Common myeloid progenitor, CD34-positive (primary cell): ENCODE results near the gene CPLX3.

ENCODE experiments used
- CTCF ChIA-PET: fragments of 350-600 bp; sonication (Branson Sonifier 250); formaldehyde crosslinking; loops from one replicate; lab custom pipeline; 2021; ENCODE audit warnings: antibody characterized with exemption; lab: Charles Lee
- POLR2A ChIA-PET: fragments of 350-600 bp; sonication (Branson Sonifier 250); formaldehyde crosslinking; loops from one replicate; lab custom pipeline; 2021; ENCODE audit warnings: antibody characterized with exemption; lab: Charles Lee
- DNase-seq, 3 donors: peaks; one replicate each; pipeline versions ENCODE4 v3.0.0 to v3.0.0-alpha.2; 2013
- H3K27ac ChIP-seq, 2 experiments: 1 replicate in 1 of 2; 2 replicates in 1 of 2; pipeline ENCODE4 v1.7.0; 2013; ENCODE audit warnings: inconsistent platforms in 2 of 2, low read length in 2 of 2, mild to moderate bottlenecking in 2 of 2, low read depth in 1 of 2, moderate library complexity in 1 of 2; ENCODE audit not compliant: severe bottlenecking in 2 of 2, insufficient read depth in 1 of 2, poor library complexity in 1 of 2
- H3K27me3 ChIP-seq, 5 experiments: replicated peaks in 2 of 5; 1 replicate in 3 of 5; 2 replicates in 2 of 5; pipeline versions ENCODE4 v1.6.1 to v1.7.0; 2013; ENCODE audit warnings: low read length in 4 of 5, mild to moderate bottlenecking in 2 of 5, moderate library complexity in 2 of 5, inconsistent platforms in 1 of 5; ENCODE audit not compliant: insufficient read depth in 5 of 5, control insufficient read depth in 4 of 5
- H3K36me3 ChIP-seq, 4 experiments: 1 replicate in 2 of 4; 2 replicates in 2 of 4; pipeline versions ENCODE4 v1.6.1 to v1.7.0; 2013; ENCODE audit warnings: low read length in 3 of 4, control low read depth in 1 of 4, mild to moderate bottlenecking in 1 of 4; ENCODE audit not compliant: control insufficient read depth in 4 of 4, insufficient read depth in 4 of 4
- H3K4me1 ChIP-seq, 4 experiments: 1 replicate in 3 of 4; 2 replicates in 1 of 4; pipeline versions ENCODE4 v1.6.1 to v1.7.1; 2013; ENCODE audit warnings: low read length in 3 of 4, mild to moderate bottlenecking in 3 of 4, control low read depth in 1 of 4, inconsistent platforms in 1 of 4, moderate library complexity in 1 of 4; ENCODE audit not compliant: control insufficient read depth in 4 of 4, insufficient read depth in 4 of 4; ENCODE audit errors: control extremely low read depth in 1 of 4
- H3K4me3 ChIP-seq, 7 experiments: 1 replicate in 4 of 7; 2 replicates in 3 of 7; pipeline versions ENCODE4 v1.5.1 to v1.7.0; 2013; ENCODE audit warnings: mild to moderate bottlenecking in 7 of 7, low read length in 6 of 7, moderate library complexity in 6 of 7, inconsistent platforms in 2 of 7, low read depth in 2 of 7, control low read depth in 1 of 7; ENCODE audit not compliant: insufficient read depth in 4 of 7, control insufficient read depth in 1 of 7; ENCODE audit errors: extremely low read depth in 1 of 7
- H3K9me3 ChIP-seq, 5 experiments: 1 replicate in 4 of 5; 2 replicates in 1 of 5; pipeline versions ENCODE4 v1.6.1 to v1.7.1; 2013; ENCODE audit warnings: low read length in 4 of 5, mild to moderate bottlenecking in 2 of 5, inconsistent platforms in 1 of 5, low read depth in 1 of 5, moderate library complexity in 1 of 5; ENCODE audit not compliant: control insufficient read depth in 4 of 5, insufficient read depth in 2 of 5; ENCODE audit errors: control extremely low read depth in 1 of 5
- WGBS: methylation state at CpG from one replicate; pipeline ENCODE4 v1.1.5; 2013; ENCODE audit not compliant: insufficient coverage; 5-methylcytosine and 5-hydroxymethylcytosine counted together

CPLX3 gene

GRCh38 chr15:74844319-74845207, 18.1 kb downstream of the CPLX3 start:
- CTCF ChIA-PET = interaction anchor here (0.8 to 10.8 kb wide), 14 partner anchors 9 to 57 kb away, joined by 3 to 130 read pairs (median 4); partner anchors contain the start of genes FAM219B and MPI
- DNase-seq = no peak
- Histone ChIP-seq H3K4me3 (peak overlapping the region in 1 of 7 experiments; percentile 77), H3K27me3 (no peaks in the 10 kb centered on the region), H3K4me1 (peaks cover 0 to 47% (median 40%) of the 10 kb centered on the region in 4 experiments), H3K9me3 (no peaks in the 10 kb centered on the region), H3K36me3 (peaks cover 0 to 65% (median 37%) of the 10 kb centered on the region in 4 experiments), H3K27ac (peak overlapping the region; percentile 46 to 80)
- POLR2A ChIA-PET = interaction anchor here (0.6 to 3.5 kb wide), 2 partner anchors 18 to 26 kb away, joined by 3 to 24 read pairs; no protein-coding TSS in a partner anchor
- 75% methylated on average over 4 of the region's 12 CpGs for WGBS

- POLR2A ChIA-PET = interaction anchor here (0.6 to 3.5 kb wide), 2 partner anchors 17 to 25 kb away, joined by 3 to 24 read pairs; no protein-coding TSS in a partner anchor
- no peaks in the 10 kb centered on the region for H3K27me3 ChIP-seq
- H3K4me1 ChIP-seq = peaks cover 0 to 47% (median 40%) of the 10 kb centered on the region in 4 experiments
- no peaks in the 10 kb centered on the region for H3K9me3 ChIP-seq
- DNase-seq = peak in 2 of 3 donors; percentile 53 to 56
- peaks cover 0 to 65% (median 38%) of the 10 kb centered on the region in 4 experiments for H3K36me3 ChIP-seq
- H3K4me3 ChIP-seq = peak overlapping the region in 1 of 7 experiments; percentile 17
- peak overlapping the region; percentile 46 to 80 for H3K27ac ChIP-seq
- 15% methylated on average over 5 of the region's 5 CpGs for WGBS
- CTCF ChIA-PET = interaction anchor here (0.8 to 10.8 kb wide), 13 partner anchors 10 to 57 kb away, joined by 3 to 130 read pairs (median 4); partner anchors contain the start of genes FAM219B and MPI
Observed at GRCh38 chr15:74845208-74845568, 18.8 kb downstream of the CPLX3 start.

- peak in 1 of 3 donors; percentile 43 for DNase-seq
- Histone ChIP-seq H3K36me3 (peaks cover 0 to 65% (median 38%) of the 10 kb centered on the region in 4 experiments), H3K27ac (peak overlapping the region; percentile 46 to 80), H3K4me3 (peak overlapping the region in 1 of 7 experiments; percentile 17), H3K27me3 (no peaks in the 10 kb centered on the region), H3K9me3 (no peaks in the 10 kb centered on the region), H3K4me1 (peaks cover 0 to 47% (median 40%) of the 10 kb centered on the region in 4 experiments)
- 50% methylated on average over 2 of the region's 4 CpGs for WGBS
- ChIA-PET POLR2A (interaction anchor here (3.5 kb wide), 1 partner anchor 25 kb away, joined by 24 read pairs; no protein-coding TSS in a partner anchor), CTCF (interaction anchor here (0.7 to 10.8 kb wide), 9 partner anchors 9 to 57 kb away, joined by 3 to 130 read pairs (median 6); partner anchors contain the start of gene FAM219B)
Observed at GRCh38 chr15:74845581-74845980, 19.2 kb downstream of the CPLX3 start.

GRCh38 chr15:74847432-74847831, 21.0 kb downstream of the CPLX3 start:
- ChIA-PET POLR2A (no interaction called here), CTCF (interaction anchor here (0.8 to 10.8 kb wide), 5 partner anchors 10 to 103 kb away, joined by 3 to 130 read pairs (median 4); partner anchors contain the start of gene FAM219B)
- Histone ChIP-seq H3K4me1 (peaks cover 0 to 32% (median 31%) of the 10 kb centered on the region in 4 experiments), H3K27ac (peak overlapping the region in 1 of 2 experiments; percentile 49), H3K4me3 (no peak overlapping the region), H3K27me3 (no peaks in the 10 kb centered on the region), H3K9me3 (no peaks in the 10 kb centered on the region), H3K36me3 (peaks cover 6 to 69% (median 50%) of the 10 kb centered on the region in 4 experiments)
- DNase-seq = no peak
- WGBS = 86% methylated on average over 1 of the region's 3 CpGs

- Histone ChIP-seq H3K36me3 (peaks cover 9 to 80% (median 64%) of the 10 kb centered on the region in 4 experiments), H3K27me3 (no peaks in the 10 kb centered on the region), H3K4me3 (no peak overlapping the region), H3K27ac (no peak overlapping the region), H3K4me1 (peaks cover 0 to 8% (median 7%) of the 10 kb centered on the region in 4 experiments), H3K9me3 (no peaks in the 10 kb centered on the region)
- CTCF ChIA-PET = interaction anchor here (1.3 to 3.4 kb wide), 3 partner anchors 43 to 50 kb away, joined by 3 to 19 read pairs (median 3); no protein-coding TSS in a partner anchor
- POLR2A ChIA-PET = no interaction called here
- DNase-seq = no peak
- WGBS = 100% methylated on average over 4 of the region's 4 CpGs
Observed at GRCh38 chr15:74850393-74850792, 24.0 kb downstream of the CPLX3 start.

- ChIA-PET POLR2A (no interaction called here), CTCF (interaction anchor here (1.2 to 3.4 kb wide), 3 partner anchors 9 to 72 kb away, joined by 3 to 19 read pairs (median 5); partner anchors contain the start of gene ULK3)
- Histone ChIP-seq H3K4me3 (no peak overlapping the region), H3K4me1 (peaks cover 2 to 8% (median 5%) of the 10 kb centered on the region in 4 experiments), H3K36me3 (peaks cover 9 to 74% (median 66%) of the 10 kb centered on the region in 4 experiments), H3K9me3 (no peaks in the 10 kb centered on the region), H3K27me3 (no peaks in the 10 kb centered on the region), H3K27ac (no peak overlapping the region)
- no peak for DNase-seq
- WGBS = 97% methylated on average over 6 of the region's 7 CpGs
Observed at GRCh38 chr15:74851960-74852359, 25.5 kb downstream of the CPLX3 start.
